Ascending aorta (tissue), 2 donors: ENCODE measurements around the gene PLAAT5. TPM values are rescaled to one million over a fixed set of nuclear protein-coding genes. Genes with fewer than 3 reads are reported as not detected.
A peak's percentile ranks its signal among the peaks of the same experiment; 100 is the strongest.

Source experiments
- DNase-seq, 2 donors: peaks; one replicate each; pipeline ENCODE4 v3.0.0-alpha.2; 2019; ENCODE audit warnings: low spot score in 2 of 2
- H3K27ac ChIP-seq, 2 donors: fragments of 200-600 bp; sonication (generic); one replicate each; pipeline ENCODE4 v1.5.1; 2016 to 2017; ENCODE audit warnings: mild to moderate bottlenecking in 1 of 2
- H3K27me3 ChIP-seq: fragments of 200-600 bp; sonication (generic); one replicate; pipeline ENCODE4 v1.5.1; 2017
- H3K36me3 ChIP-seq, 2 donors: fragments of 200-600 bp; sonication (generic); one replicate each; pipeline ENCODE4 v1.5.1; 2016
- H3K4me1 ChIP-seq, 2 donors: fragments of 200-600 bp; sonication (generic); one replicate each; pipeline ENCODE4 v1.5.1; 2016 to 2017; ENCODE audit warnings: mild to moderate bottlenecking in 1 of 2
- H3K4me3 ChIP-seq, 2 donors: fragments of 200-600 bp; sonication (generic); one replicate each; pipeline ENCODE4 v1.5.1; 2016 to 2017; ENCODE audit warnings: mild to moderate bottlenecking in 1 of 2
- H3K9me3 ChIP-seq, 2 donors: fragments of 200-600 bp; sonication (generic); one replicate each; pipeline ENCODE4 v1.5.1; 2016
- intact Hi-C: fragments of 100-400 bp; cut with DNase I; formaldehyde crosslinking; loops from one replicate; pipeline ENCODE4 v1.15.1; 2023
- total RNA-seq: library from RNA; depleted of rRNA; stranded (reverse); fragments of >200 nt; gene quantifications from one replicate; pipeline ENCODE4 v1.1.0, GENCODE V29; 2016
- TF ChIP-seq, protein P1 (sequence below), 3 experiments: fragments of 200-600 bp in 2 of 3; fragments of 450-650 bp in 1 of 3; sonication (generic) in 2 of 3; IDR thresholded peaks; one replicate each; pipeline ENCODE4 v1.5.1; 2016 to 2019; ENCODE audit warnings: antibody characterized with exemption in 3 of 3, mild to moderate bottlenecking in 1 of 3, moderate library complexity in 1 of 3

The PLAAT5 gene
- total RNA-seq, 1 donor from 2014 or later: 0.21 TPM

DNA sequence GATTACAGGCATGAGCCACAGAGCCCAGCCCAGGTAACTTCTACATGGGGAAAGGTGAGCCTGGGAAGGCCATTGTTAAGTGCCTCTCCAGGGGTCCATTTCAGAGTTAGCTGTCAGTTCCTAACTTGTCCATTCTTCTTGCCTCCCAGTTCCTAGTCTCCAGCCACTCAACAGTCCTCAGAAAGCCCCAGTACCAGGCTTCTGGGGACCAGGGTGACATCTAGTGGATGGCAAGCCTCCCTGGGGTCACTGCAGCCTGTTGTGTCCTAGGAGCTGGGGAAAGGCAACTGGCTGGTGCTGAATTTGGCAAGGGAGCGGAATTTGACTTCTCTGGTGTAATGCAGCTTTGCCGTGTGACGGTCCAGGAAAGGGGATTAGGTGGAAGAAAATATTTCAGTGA is 17.0 kb upstream of the PLAAT5 start:
- TF ChIP-seq, protein P1, sequence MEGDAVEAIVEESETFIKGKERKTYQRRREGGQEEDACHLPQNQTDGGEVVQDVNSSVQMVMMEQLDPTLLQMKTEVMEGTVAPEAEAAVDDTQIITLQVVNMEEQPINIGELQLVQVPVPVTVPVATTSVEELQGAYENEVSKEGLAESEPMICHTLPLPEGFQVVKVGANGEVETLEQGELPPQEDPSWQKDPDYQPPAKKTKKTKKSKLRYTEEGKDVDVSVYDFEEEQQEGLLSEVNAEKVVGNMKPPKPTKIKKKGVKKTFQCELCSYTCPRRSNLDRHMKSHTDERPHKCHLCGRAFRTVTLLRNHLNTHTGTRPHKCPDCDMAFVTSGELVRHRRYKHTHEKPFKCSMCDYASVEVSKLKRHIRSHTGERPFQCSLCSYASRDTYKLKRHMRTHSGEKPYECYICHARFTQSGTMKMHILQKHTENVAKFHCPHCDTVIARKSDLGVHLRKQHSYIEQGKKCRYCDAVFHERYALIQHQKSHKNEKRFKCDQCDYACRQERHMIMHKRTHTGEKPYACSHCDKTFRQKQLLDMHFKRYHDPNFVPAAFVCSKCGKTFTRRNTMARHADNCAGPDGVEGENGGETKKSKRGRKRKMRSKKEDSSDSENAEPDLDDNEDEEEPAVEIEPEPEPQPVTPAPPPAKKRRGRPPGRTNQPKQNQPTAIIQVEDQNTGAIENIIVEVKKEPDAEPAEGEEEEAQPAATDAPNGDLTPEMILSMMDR (IDR thresholded peaks at IDR 0.05): peak in 1 of 3 experiments; percentile 23
- Histone ChIP-seq H3K4me1 (peaks cover 0 to 5% of the 10 kb centered on the region in 2 donors), H3K36me3 (no peaks in the 10 kb centered on the region), H3K27ac (no peak overlapping the region), H3K9me3 (no peaks in the 10 kb centered on the region), H3K4me3 (no peak overlapping the region), H3K27me3 (no peaks in the 10 kb centered on the region)
- no peak for DNase-seq
- intact Hi-C loops: no loop called here

DNA sequence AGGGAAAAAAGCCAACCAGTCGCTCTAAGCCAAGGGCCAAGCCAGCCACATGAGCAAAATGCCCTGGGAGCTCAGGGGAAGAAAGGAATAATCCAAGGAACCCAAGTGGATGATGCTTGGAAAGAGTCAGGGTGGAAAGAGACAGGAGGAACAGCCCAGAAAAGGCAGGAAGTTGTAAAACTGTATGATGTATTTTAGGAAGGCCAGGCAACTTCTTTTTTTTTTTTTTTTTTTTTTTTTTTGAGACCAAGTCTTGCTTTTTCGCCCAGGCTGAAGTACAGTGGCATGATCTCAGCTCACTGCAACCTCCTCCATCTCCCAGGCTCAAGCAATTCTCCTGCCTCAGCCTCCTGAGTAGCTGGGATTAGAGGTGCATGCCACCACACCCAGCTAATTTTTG is 16.5 kb upstream of the PLAAT5 start:
- TF ChIP-seq, protein P1 (IDR thresholded peaks at IDR 0.05): no peak
- Histone ChIP-seq H3K27ac (no peak overlapping the region), H3K4me1 (peaks cover 0 to 5% of the 10 kb centered on the region in 2 donors), H3K4me3 (no peak overlapping the region), H3K9me3 (no peaks in the 10 kb centered on the region), H3K36me3 (no peaks in the 10 kb centered on the region), H3K27me3 (no peaks in the 10 kb centered on the region)
- intact Hi-C loops: no loop called here
- DNase-seq: no peak

DNA sequence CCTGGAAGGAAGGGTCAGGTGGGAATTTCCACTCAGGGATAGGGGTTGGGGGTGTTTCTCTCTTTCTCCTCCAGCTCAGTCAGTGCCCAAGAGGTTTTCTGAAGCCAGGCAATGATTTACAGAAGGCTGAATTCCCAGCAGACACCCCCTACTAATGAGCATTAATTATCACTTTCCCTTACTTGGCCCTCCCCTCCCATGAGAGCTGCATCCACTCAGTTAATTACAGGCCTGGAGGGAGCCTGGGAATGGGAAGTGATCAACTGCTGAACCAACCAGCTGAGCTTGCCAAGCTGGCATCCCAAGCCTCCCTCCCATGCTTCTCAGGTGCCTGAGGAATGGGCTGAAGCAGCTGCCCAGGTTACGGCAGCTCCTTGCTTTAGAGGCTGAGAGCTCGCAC is 15.9 kb upstream of the PLAAT5 start:
- Histone ChIP-seq H3K4me1 (peaks cover 0 to 5% of the 10 kb centered on the region in 2 donors), H3K36me3 (no peaks in the 10 kb centered on the region), H3K4me3 (no peak overlapping the region), H3K9me3 (no peaks in the 10 kb centered on the region), H3K27me3 (no peaks in the 10 kb centered on the region), H3K27ac (no peak overlapping the region)
- TF ChIP-seq, protein P1 (IDR thresholded peaks at IDR 0.05): no peak
- intact Hi-C loops: no loop called here
- no peak for DNase-seq

DNA sequence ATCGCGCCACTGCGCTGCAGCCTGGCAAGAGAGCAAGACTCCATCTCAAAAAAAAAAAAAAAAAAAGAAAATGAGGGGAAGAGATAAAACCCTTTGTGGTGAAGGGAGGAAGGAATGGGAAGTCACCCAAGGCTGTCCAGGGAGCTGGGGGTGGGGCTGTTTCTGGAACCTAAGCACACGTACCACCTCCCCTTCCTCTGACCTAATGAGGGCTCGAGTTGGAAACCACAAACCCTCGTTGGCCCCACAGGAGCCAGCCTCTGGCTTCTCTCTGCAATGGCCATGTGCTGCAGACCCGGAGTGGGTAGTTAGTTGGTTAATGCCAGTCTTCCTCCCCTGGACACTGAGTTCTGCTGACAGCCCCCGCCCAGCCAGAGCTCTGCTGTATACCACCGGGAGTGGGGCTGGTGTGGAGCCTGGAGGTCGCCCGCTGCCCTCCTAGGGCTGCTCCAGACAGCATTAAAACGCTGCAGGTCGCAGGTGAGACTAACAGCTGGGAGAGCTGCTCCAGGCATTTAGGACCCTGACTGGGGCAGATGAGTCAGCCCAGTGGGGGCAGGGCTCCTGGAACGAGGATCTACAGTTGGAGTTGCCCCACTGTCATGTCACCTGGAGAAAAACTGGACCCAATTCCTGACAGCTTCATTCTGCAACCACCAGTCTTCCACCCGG is 15.0 kb upstream of the PLAAT5 start, which contains the start of gene LGALS12:
LGALS12 (plus strand) TSS at position 228 of the 672 bp plus-strand sequence; CDS start at position 603, 375 bp downstream.
- Histone ChIP-seq H3K9me3 (no peaks in the 10 kb centered on the region), H3K27ac (no peak within 1 kb of the TSS), H3K27me3 (no peaks in the 10 kb centered on the region), H3K4me1 (peaks cover 0 to 5% of the 10 kb centered on the region in 2 donors), H3K36me3 (no peaks in the 10 kb centered on the region), H3K4me3 (no peak within 1 kb of the TSS)
- intact Hi-C loops: no loop called here
- DNase-seq: no peak
- TF ChIP-seq, protein P1 (IDR thresholded peaks at IDR 0.05): no peak

DNA sequence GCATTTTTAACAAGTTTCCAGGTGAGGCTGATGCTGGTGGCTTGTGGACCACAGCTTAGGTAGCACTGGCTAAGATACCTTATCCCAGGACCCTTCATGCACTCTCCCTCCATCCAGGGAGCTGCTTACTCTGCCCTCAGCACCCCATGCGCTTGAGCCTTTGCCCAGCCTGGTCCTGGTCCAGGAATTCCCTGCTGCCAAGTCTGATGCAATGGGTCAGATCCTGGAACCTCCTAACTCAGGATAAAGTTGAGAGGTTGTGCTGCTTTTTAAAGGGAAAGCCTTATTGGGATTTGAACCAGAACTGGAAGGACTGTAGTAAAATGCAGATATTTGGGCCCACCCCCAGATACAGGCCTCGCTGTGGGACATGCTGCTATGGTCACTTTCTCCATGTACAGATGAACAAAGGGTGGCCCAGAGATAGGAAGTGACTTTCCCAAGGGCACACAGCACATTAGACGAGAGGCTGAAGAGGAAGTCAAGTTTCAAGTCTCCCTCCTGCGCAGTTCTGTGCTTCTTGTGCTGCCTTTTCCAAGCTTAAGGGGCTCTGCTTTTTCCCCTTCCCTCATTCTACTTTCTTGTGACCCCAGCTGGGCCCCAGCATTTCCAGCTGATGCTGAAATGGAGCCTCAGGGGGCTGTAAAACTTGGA is 14.1 kb upstream of the PLAAT5 start:
- Histone ChIP-seq H3K27me3 (no peaks in the 10 kb centered on the region), H3K4me3 (no peak overlapping the region), H3K9me3 (peaks cover 0 to 7% of the 10 kb centered on the region in 2 donors), H3K36me3 (no peaks in the 10 kb centered on the region), H3K4me1 (peaks cover 0 to 5% of the 10 kb centered on the region in 2 donors), H3K27ac (no peak overlapping the region)
- TF ChIP-seq, protein P1 (IDR thresholded peaks at IDR 0.05): no peak
- intact Hi-C loops: no loop called here
- no peak for DNase-seq
